ENCODE measurements around the gene EHD3.

Gene EHD3

GRCh38 chr2:31294196-31294595 lies 60.2 kb downstream of the EHD3 start:
- DNase-seq (ENCODE audit: low read depth): no peak

GRCh38 chr2:31296641-31297287 lies 62.8 kb downstream of the EHD3 start:
- DNase-seq (ENCODE audit: low read depth): no peak

GRCh38 chr2:31297751-31298150 lies 63.8 kb downstream of the EHD3 start:
- no peak for DNase-seq (ENCODE audit: low read depth)

- no peak for DNase-seq (ENCODE audit: low read depth)
Measured at GRCh38 chr2:31299547-31299946, 65.6 kb downstream of the EHD3 start.

GRCh38 chr2:31300309-31300708 lies 66.4 kb downstream of the EHD3 start:
- no peak for DNase-seq (ENCODE audit: low read depth)

- DNase-seq (ENCODE audit: low read depth): no peak
Measured at GRCh38 chr2:31302940-31303563, 69.1 kb downstream of the EHD3 start.

GRCh38 chr2:31304816-31305215 lies 70.9 kb downstream of the EHD3 start:
- DNase-seq (ENCODE audit: low read depth): no peak

DNA sequence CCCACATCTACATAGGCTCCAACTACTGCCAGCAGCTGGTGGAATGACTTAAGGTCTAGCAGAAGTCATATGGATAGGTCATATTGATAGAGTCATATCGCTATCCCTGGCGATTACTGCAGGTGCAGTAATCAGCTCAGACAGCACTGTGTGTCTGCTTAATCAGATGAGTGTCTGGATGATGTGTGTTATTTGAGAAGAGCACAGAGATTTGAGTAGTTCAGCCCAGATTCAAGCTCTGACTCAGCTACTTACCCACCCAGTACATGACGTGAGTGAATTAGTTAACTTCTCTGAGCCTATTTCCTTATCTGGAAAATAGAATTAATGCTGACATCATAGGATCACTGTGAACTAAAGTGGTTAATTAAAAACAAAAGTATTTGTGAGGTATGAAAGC lies 78.9 kb downstream of the EHD3 start:
- DNase-seq (ENCODE audit: low read depth): no peak

GRCh38 chr2:31314761-31315160 lies 80.8 kb downstream of the EHD3 start:
- no peak for DNase-seq (ENCODE audit: low read depth)

- DNase-seq (ENCODE audit: low read depth): no peak
Measured at GRCh38 chr2:31317396-31317795, 83.4 kb downstream of the EHD3 start.

DNA sequence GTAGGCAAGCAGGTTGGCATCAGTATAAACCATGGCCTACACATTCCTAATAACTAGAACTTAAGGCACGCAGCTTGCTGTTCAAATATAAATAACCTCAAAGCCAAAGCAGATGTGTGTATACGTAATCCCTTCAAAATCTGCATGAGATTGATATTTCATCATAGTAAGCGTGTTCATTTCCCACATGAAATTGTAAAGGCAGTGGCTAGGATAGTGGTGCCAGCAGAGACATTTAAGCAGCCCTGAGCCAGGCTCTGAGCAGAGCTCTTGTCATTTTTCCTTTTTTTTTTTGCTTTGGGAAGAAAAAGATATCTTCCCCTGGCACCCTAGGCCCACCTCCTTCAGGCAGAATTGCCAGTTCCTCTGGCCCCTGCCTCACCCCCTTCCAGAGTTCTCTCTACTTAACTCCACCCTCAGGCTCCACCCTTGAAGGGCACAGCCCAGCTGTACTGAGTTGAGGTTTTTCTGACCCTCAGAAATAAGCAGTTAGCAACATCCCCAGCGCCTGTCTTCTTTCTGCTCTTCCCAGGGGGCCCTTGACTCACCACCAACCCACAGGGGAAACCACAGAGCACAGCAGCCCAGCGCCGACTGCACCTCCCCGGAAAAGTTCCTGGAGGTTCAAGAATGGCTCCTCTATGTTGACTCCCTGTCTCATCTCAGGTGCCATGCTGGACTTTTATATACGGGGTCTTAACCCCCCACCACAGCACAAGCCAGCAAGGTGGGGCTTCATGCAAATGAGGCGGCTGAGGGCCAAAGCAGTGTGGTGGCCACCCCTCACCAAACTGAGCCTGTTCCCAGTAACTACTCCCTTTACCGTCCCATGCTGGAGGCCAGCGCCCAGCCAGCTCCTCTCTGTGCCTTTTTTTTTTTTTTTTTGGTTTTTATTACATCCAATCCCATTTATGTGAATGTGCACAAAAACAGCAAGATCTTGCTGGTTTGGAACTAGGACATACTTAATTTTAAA lies 84.7 kb downstream of the EHD3 start:
- no peak for DNase-seq (ENCODE audit: low read depth)
